SK-N-MC (cell line): ENCODE results near the gene SEH1L.

Experiments used
- EZH2 ChIP-seq: fragments of 200-600 bp; sonication (generic); IDR thresholded peaks from one replicate; pipeline ENCODE4 v1.6.1; 2017; ENCODE audit warnings: antibody characterized with exemption
- FOXP2 ChIP-seq: optimal IDR thresholded peaks from 2 replicates; pipeline ENCODE3; 2011; ENCODE audit warnings: mild to moderate bottlenecking, moderate library complexity; ENCODE audit not compliant: insufficient read depth; ENCODE audit errors: extremely low read length, control extremely low read depth
- POLR2AphosphoS5 ChIP-seq: IDR thresholded peaks from 2 replicates; pipeline ENCODE4 v1.6.1; 2012; ENCODE audit warnings: mild to moderate bottlenecking, low read depth, low read length, borderline replicate concordance

DNA sequence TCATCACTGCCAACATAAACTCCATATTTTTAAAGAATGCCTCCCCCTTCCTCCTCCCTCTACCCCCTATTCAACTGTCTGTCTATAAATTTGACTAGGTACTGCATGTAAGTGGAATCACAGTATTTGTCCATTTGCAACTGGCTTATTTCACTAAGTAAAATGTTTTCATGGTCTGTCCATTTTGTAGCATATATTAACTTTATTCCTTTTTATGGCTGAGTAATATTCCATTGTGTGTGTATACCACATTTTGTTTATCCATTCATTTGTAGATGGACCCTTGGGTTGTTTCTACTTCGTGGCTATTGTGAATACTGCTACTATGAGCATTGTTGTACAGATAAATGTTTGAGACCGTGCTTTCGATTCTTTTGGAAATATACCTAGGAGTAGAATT, 10.7 kb downstream of the SEH1L start:
- TF ChIP-seq POLR2AphosphoS5 (no peak), EZH2 (no peak), FOXP2 (no peak)
